Retinal pigment epithelial cell (primary cell): ENCODE measurements around the gene SANBR.

Source experiments
- DNase-seq: peaks from one replicate; pipeline ENCODE4 v3.0.0-alpha.2; 2010; ENCODE audit warnings: low read depth
- H3K4me3 ChIP-seq: 2 replicates; pipeline ENCODE4 v1.5.1; 2011; ENCODE audit warnings: mild to moderate bottlenecking, low read length, control low read depth, moderate library complexity
- TF ChIP-seq, protein P1 (sequence below): conservative IDR thresholded peaks from 2 replicates; pipeline ENCODE4 v1.5.1; 2011; ENCODE audit warnings: low read depth, low read length, control low read depth, inconsistent platforms

Gene SANBR

GRCh38 chr2:61114147-61114546 lies 48.5 kb downstream of the SANBR start:
- TF ChIP-seq, protein P1, sequence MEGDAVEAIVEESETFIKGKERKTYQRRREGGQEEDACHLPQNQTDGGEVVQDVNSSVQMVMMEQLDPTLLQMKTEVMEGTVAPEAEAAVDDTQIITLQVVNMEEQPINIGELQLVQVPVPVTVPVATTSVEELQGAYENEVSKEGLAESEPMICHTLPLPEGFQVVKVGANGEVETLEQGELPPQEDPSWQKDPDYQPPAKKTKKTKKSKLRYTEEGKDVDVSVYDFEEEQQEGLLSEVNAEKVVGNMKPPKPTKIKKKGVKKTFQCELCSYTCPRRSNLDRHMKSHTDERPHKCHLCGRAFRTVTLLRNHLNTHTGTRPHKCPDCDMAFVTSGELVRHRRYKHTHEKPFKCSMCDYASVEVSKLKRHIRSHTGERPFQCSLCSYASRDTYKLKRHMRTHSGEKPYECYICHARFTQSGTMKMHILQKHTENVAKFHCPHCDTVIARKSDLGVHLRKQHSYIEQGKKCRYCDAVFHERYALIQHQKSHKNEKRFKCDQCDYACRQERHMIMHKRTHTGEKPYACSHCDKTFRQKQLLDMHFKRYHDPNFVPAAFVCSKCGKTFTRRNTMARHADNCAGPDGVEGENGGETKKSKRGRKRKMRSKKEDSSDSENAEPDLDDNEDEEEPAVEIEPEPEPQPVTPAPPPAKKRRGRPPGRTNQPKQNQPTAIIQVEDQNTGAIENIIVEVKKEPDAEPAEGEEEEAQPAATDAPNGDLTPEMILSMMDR: no peak
- no peak overlapping the region for H3K4me3 ChIP-seq
- no peak for DNase-seq
